ENCODE measurements around the gene ZFAND6.

- TF ChIP-seq CTCF (IDR thresholded peaks at IDR 0.05; ENCODE audit: low read length), result no peak
- no peak for TF ChIP-seq EZH2 (IDR thresholded peaks at IDR 0.05; ENCODE audit: borderline replicate concordance, low read length)
Observed at GRCh38 chr15:80182611-80183261, 123.3 kb downstream of the ZFAND6 start.

All from OCI-LY1 (cell line).